Hepatic stellate cell (primary cell): ENCODE results near the gene RASGRP3.
A peak's percentile ranks its signal among the peaks of the same experiment; 100 is the strongest.

Experiments used
- DNase-seq: peaks from one replicate; pipeline ENCODE4 v3.0.0; 2011; ENCODE audit warnings: low spot score

RASGRP3 gene

DNA sequence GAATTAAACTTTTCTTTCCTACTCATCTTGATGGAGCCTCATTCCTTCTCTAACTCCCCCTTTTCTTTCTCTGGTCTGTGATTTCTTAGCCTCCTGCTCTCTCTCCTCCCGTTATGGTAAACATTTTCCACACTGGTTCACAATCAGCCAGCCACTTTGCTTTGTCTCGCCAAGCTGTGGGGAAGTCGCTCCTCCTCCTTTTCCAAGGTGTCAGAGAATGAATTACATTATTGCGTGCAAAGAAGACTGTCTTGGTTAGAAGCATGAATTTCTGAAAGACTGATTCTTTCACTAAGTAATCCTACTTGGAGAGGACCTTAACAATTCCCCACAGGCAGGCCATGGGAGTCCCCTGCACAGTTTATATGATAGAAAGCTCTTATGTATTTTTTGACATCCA is 46.1 kb downstream of the RASGRP3 start:
- DNase-seq: no peak

- DNase-seq: no peak
These were observed 49.2 kb downstream of the RASGRP3 start for GRCh38 chr2:33525666-33526065.

DNA sequence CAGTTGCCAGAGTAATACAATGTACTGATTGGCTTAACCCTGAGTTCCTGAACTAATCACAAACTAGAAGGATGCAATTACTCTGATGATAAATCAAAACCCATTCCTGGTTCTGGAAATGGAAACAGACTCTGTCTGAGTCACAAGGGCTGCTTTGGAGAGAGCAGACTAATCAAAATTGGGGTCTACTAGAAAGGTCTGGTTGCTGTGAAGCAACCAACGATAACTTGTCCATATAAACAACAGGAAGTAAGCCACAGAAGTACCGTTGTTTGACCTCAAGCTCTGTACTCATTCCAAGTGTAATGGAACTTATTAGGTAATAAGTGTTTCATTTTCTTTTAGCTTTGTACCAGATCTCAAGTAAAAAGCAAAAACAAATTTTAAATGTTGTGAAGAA is 49.7 kb downstream of the RASGRP3 start:
- no peak for DNase-seq

GRCh38 chr2:33526921-33527320 is 50.5 kb downstream of the RASGRP3 start:
- no peak for DNase-seq

DNA sequence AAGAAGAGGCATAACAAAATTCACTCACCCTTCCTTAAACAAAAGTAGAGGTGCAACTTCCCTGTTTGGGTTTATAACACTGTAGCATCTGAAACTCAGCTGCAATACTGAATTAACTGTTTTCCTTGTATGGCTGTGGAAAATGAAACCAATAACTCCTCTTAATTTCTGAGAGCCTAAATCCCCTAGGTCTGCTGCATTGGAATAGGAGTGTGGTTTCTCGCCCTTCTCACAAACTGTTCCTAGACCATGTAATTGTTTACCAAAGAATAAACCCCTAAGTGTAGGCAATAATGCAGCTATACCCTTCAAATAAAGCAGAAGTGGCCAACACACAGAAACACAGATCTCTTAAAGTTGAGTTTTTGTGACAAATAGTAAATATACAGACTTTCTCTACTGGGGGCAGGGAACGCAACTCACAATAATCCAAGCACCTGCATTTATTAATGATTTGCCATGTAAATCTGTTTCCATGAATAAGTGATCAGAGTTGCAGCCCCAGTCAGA is 52.0 kb downstream of the RASGRP3 start:
- DNase-seq: no peak

GRCh38 chr2:33529771-33530481 is 53.5 kb downstream of the RASGRP3 start:
- peak; percentile 81 for DNase-seq

GRCh38 chr2:33530690-33531548 is 54.5 kb downstream of the RASGRP3 start:
- no peak for DNase-seq

- no peak for DNase-seq
These were observed 55.2 kb downstream of the RASGRP3 start for GRCh38 chr2:33531549-33532059.

GRCh38 chr2:33532146-33532545 is 55.7 kb downstream of the RASGRP3 start:
- DNase-seq: no peak

GRCh38 chr2:33532966-33533365 is 56.5 kb downstream of the RASGRP3 start:
- no peak for DNase-seq

- no peak for DNase-seq
These were observed 59.0 kb downstream of the RASGRP3 start for GRCh38 chr2:33535421-33535820.

DNA sequence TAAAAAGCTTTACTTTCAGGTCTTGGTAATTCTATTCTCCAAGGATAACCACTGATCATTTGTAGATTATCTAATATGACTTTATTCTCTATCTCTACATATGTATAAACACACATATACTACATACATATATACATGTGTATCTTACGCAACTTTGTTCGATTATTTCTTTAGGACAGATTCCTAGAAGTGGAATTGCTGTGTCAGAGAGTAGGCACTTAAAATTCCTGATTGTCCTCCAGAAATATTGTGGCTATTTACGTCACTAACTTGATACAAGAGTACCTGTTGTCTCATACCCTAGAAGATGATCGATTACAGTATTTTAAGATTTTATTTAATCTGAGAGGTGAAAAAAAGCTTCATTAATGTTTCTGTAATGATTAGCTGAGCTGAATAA is 64.8 kb downstream of the RASGRP3 start:
- no peak for DNase-seq

- no peak for DNase-seq
These were observed 73.8 kb downstream of the RASGRP3 start for GRCh38 chr2:33550206-33550605.

GRCh38 chr2:33552758-33553461 is 76.5 kb downstream of the RASGRP3 start:
- peak; percentile 22 for DNase-seq

- DNase-seq: no peak
These were observed 79.2 kb downstream of the RASGRP3 start for GRCh38 chr2:33555681-33556080.

DNA sequence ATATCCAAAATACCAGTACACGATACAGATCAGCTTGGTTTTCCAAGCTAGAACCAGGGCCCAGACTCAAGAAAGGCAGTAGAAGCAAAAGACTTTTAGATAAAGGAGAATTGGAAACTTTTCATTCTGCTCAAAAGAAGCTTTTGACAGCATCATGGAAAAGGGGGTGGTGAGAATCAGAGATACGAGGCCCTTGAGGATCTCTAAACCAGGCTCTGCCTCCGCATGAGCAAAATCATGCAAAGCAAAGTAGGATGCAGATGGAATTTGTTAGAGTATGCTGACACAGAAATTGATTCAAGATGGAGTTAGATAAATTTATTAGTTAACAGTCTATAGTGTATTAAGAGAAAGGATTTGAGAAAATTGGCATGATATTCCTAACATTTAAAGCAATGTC is 82.9 kb downstream of the RASGRP3 start:
- DNase-seq: no peak

GRCh38 chr2:33560017-33560416 is 83.6 kb downstream of the RASGRP3 start:
- no peak for DNase-seq

DNA sequence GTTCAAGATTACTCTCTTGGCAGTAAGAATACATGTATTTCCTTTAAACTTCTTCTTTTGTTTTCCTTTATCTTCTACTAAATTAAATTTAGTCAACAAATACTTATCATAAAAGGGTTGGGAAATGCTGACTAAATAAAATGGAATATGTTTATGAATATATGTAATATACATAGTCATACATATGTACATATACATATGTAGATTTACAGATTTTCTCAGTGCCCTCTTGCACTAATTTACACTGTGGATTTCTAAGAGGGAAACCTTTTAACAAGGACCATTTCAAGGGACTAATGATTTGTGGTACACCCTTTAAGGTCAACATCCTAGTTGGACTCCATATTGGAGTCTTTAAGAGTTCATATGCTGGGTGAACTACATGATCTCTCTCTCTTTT is 85.4 kb downstream of the RASGRP3 start:
- DNase-seq: no peak

- no peak for DNase-seq
These were observed 94.2 kb downstream of the RASGRP3 start for GRCh38 chr2:33570681-33571080.

DNA sequence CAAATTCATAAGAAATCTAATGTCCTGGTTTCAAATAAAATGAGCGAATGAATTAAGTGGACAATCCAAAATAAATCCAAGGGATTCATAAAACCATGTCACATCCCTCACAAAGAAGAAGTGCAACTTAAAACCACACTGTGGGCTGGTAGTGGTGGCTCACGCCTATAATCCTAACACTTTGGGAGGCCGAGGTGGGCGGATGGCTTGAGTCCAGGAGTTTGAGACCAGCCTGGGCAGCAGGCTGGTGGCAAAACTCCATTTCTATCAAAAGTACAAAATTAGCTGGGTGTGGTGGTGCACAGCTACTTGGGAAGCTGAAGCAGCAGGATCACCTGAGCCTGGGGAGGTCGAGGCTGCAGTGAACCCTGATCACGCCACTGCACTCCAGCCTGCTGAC is 97.2 kb downstream of the RASGRP3 start:
- no peak for DNase-seq

GRCh38 chr2:33577084-33577483 is 100.6 kb downstream of the RASGRP3 start:
- no peak for DNase-seq

DNA sequence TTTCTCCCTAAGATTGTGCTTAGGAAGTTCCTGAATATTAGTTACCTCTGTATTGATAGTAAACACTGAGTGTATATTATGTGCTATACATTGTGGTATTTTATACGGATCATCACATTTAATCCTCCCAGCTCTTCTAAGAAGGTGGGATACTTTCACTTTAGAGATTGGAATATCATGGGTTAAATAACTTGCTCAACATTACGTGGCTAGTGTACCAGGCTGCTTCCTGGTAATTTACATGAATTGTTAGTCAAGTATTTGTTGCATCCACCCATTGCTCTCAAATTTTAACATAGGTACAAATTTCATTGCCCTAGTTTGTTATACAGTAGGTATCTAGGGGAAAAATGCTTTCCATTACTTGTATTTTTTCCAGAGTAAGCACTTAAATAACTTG is 101.2 kb downstream of the RASGRP3 start:
- DNase-seq: no peak
